IPS DF 19.7 (cell line): ENCODE results near the gene UTP11.

Experiments
- DNase-seq: peaks from one replicate; pipeline ENCODE4 v3.0.0-alpha.2; 2013; ENCODE audit warnings: low read depth, low spot score

UTP11 gene

GRCh38 chr1:38003261-38004250 is 9.0 kb upstream of the UTP11 start:
- DNase-seq, result no peak

- no peak for DNase-seq
These were observed 8.0 kb upstream of the UTP11 start for GRCh38 chr1:38004284-38005108.

- DNase-seq, result no peak
These were observed 7.1 kb upstream of the UTP11 start, which contains the start of gene FHL3 for GRCh38 chr1:38005195-38006007. FHL3 (minus strand) TSS chr1:38005514; CDS start chr1:37999412, 6,102 bp downstream.

- no peak for DNase-seq
These were observed 6.3 kb upstream of the UTP11 start for GRCh38 chr1:38006008-38006828.

GRCh38 chr1:38009088-38009840 is 3.3 kb upstream of the UTP11 start:
- no peak for DNase-seq

- DNase-seq, result no peak
These were observed 2.7 kb upstream of the UTP11 start for GRCh38 chr1:38009841-38010180.

- DNase-seq, result no peak
These were observed 691 bp downstream of the UTP11 start for GRCh38 chr1:38013227-38013622.

- no peak for DNase-seq
These were observed 1.6 kb downstream of the UTP11 start for GRCh38 chr1:38014171-38014570.

GRCh38 chr1:38014724-38015424 is 2.3 kb downstream of the UTP11 start:
- DNase-seq, result no peak

GRCh38 chr1:38015978-38016725 is 3.6 kb downstream of the UTP11 start:
- no peak for DNase-seq

GRCh38 chr1:38018864-38019343 is 6.4 kb downstream of the UTP11 start:
- DNase-seq, result no peak

- no peak for DNase-seq
These were observed 7.9 kb downstream of the UTP11 start for GRCh38 chr1:38020396-38020795.

GRCh38 chr1:38021969-38022368 is 9.4 kb downstream of the UTP11 start:
- DNase-seq, result no peak

GRCh38 chr1:38022810-38023209 is 10.3 kb downstream of the UTP11 start:
- no peak for DNase-seq

- DNase-seq, result no peak
These were observed 12.7 kb downstream of the UTP11 start for GRCh38 chr1:38025233-38025632.

GRCh38 chr1:38025664-38026063 is 13.1 kb downstream of the UTP11 start:
- DNase-seq, result no peak

GRCh38 chr1:38026592-38027200 is 14.2 kb downstream of the UTP11 start:
- no peak for DNase-seq
